GM23338 (cell line): Measurements from ENCODE around the gene LAD1. TPM values are rescaled to one million over a fixed set of nuclear protein-coding genes. Genes with fewer than 3 reads are reported as not detected.

Experiments used
- ATAC-seq: fragments of 200-7000 bp; cut with Tn5 transposase; 3 replicates; pipeline ENCODE4 v1.9.1; 2020
- DNase-seq: peaks from one replicate; pipeline ENCODE4 v3.0.0-alpha.2; 2015; ENCODE audit warnings: low spot score
- H2AFZ ChIP-seq: fragments of 200-600 bp; sonication (generic); 2 replicates; pipeline ENCODE4 v1.8.0; 2016; ENCODE audit warnings: antibody characterized with exemption, mild to moderate bottlenecking, moderate library complexity
- H3F3A ChIP-seq: fragments of 200-600 bp; sonication (generic); replicated peaks from 2 replicates; pipeline ENCODE4 v1.8.0; 2017; ENCODE audit warnings: antibody characterized with exemption, mixed run types, low read depth
- H3K27ac ChIP-seq: fragments of 200-600 bp; sonication (generic); 2 replicates; pipeline ENCODE4 v1.6.1; 2016; ENCODE audit warnings: low read depth
- H3K27me3 ChIP-seq: fragments of 200-600 bp; sonication (generic); 2 replicates; pipeline ENCODE4 v1.8.0; 2016; ENCODE audit warnings: mild to moderate bottlenecking, mixed run types, moderate library complexity; ENCODE audit not compliant: insufficient read depth
- H3K36me3 ChIP-seq: fragments of 200-600 bp; sonication (generic); 2 replicates; pipeline ENCODE4 v1.8.0; 2016; ENCODE audit warnings: mild to moderate bottlenecking; ENCODE audit not compliant: insufficient read depth
- H3K4me1 ChIP-seq: fragments of 200-600 bp; sonication (generic); 2 replicates; pipeline ENCODE4 v1.8.0; 2016; ENCODE audit warnings: mild to moderate bottlenecking, moderate library complexity; ENCODE audit not compliant: insufficient read depth
- H3K4me2 ChIP-seq: fragments of 200-600 bp; sonication (generic); 2 replicates; pipeline ENCODE4 v1.7.1; 2017; ENCODE audit warnings: mixed run types
- H3K4me3 ChIP-seq: fragments of 200-600 bp; sonication (generic); 2 replicates; pipeline ENCODE4 v1.6.1; 2016; ENCODE audit warnings: mixed run types
- H3K79me2 ChIP-seq: fragments of 200-600 bp; sonication (generic); replicated peaks from 2 replicates; pipeline ENCODE4 v1.8.0; 2017; ENCODE audit warnings: mild to moderate bottlenecking; ENCODE audit not compliant: insufficient read depth
- H3K9me2 ChIP-seq: fragments of 200-600 bp; sonication (generic); 2 replicates; pipeline ENCODE4 v1.8.0; 2017; ENCODE audit not compliant: insufficient read depth
- H4K20me1 ChIP-seq: fragments of 200-600 bp; sonication (generic); replicated peaks from 2 replicates; pipeline ENCODE4 v1.8.0; 2017; ENCODE audit warnings: mild to moderate bottlenecking; ENCODE audit not compliant: insufficient read depth
- H3K27ac Mint-ChIP-seq: 2 replicates; pipeline ENCODE4 v1.8.0; 2020; ENCODE audit warnings: inconsistent platforms, mild to moderate bottlenecking, moderate library complexity, mixed read lengths
- H3K27me3 Mint-ChIP-seq: 3 replicates; pipeline ENCODE4 v1.8.0; 2022; ENCODE audit warnings: low read depth, mild to moderate bottlenecking, moderate library complexity, mixed read lengths, inconsistent platforms; ENCODE audit not compliant: insufficient read depth, poor library complexity
- H3K36me3 Mint-ChIP-seq: 3 replicates; pipeline ENCODE4 v1.8.0; 2021; ENCODE audit warnings: low read depth, mild to moderate bottlenecking, inconsistent platforms, moderate library complexity, mixed read lengths
- H3K4me1 Mint-ChIP-seq: 3 replicates; pipeline ENCODE4 v1.8.0; 2020; ENCODE audit warnings: mild to moderate bottlenecking, inconsistent platforms, mixed read lengths
- H3K4me3 Mint-ChIP-seq: 3 replicates; pipeline ENCODE4 v1.8.0; 2021; ENCODE audit warnings: moderate library complexity, mild to moderate bottlenecking, inconsistent platforms, mixed read lengths
- H3K9me3 Mint-ChIP-seq: 3 replicates; pipeline ENCODE4 v1.8.0; 2020; ENCODE audit warnings: moderate library complexity, mild to moderate bottlenecking, inconsistent platforms, mixed read lengths
- CREB1 ChIP-seq: fragments of 250-450 bp; sonication (Bioruptor Pico); IDR thresholded peaks from 2 replicates; pipeline ENCODE4 v1.5.0; 2020; ENCODE audit warnings: low read depth, mild to moderate bottlenecking, moderate library complexity
- EZH2 ChIP-seq: fragments of 200-600 bp; sonication (generic); IDR thresholded peaks from one replicate; pipeline ENCODE4 v1.8.0; 2017; ENCODE audit warnings: antibody characterized with exemption, mild to moderate bottlenecking, low read depth; ENCODE audit not compliant: unreplicated experiment
- EZH2phosphoT487 ChIP-seq: fragments of 200-600 bp; sonication (generic); IDR thresholded peaks from one replicate; pipeline ENCODE4 v1.8.1; 2018; ENCODE audit warnings: antibody characterized with exemption; ENCODE audit not compliant: unreplicated experiment
- JUNB ChIP-seq: IDR thresholded peaks from one replicate; pipeline ENCODE4 v1.6.1; 2016; ENCODE audit warnings: antibody characterized with exemption; ENCODE audit not compliant: unreplicated experiment
- NANOG ChIP-seq: IDR thresholded peaks from 2 replicates; pipeline ENCODE4 v1.6.1; 2016; ENCODE audit warnings: antibody characterized with exemption, borderline replicate concordance
- POLR2AphosphoS5 ChIP-seq: IDR thresholded peaks from 2 replicates; pipeline ENCODE4 v1.6.1; 2016; ENCODE audit warnings: antibody characterized with exemption, low read depth
- REST ChIP-seq: IDR thresholded peaks from one replicate; pipeline ENCODE4 v1.6.1; 2018; ENCODE audit warnings: antibody characterized with exemption; ENCODE audit not compliant: unreplicated experiment
- STAT1 ChIP-seq: IDR thresholded peaks from one replicate; pipeline ENCODE4 v1.6.1; 2016; ENCODE audit warnings: antibody characterized with exemption; ENCODE audit not compliant: unreplicated experiment
- ZNF331 ChIP-seq: fragments of 250-450 bp; sonication (Bioruptor Pico); IDR thresholded peaks from 2 replicates; pipeline ENCODE4 v1.5.0; 2020; ENCODE audit warnings: low read depth, mild to moderate bottlenecking, moderate library complexity
- ZNF462 ChIP-seq: fragments of 250-450 bp; sonication (Bioruptor Pico); IDR thresholded peaks from 2 replicates; pipeline ENCODE4 v1.5.0; 2020; ENCODE audit warnings: mild to moderate bottlenecking, moderate library complexity
- polyA plus RNA-seq: library from polyadenylated mRNA; unstranded; fragments of >200 nt; fragmentation: Nextera tagmentation; extraction: Ambion mirVana; gene quantifications from 2 replicates; pipeline ENCODE4 v1.2.1, GENCODE V29; 2016
- total RNA-seq: library from RNA; depleted of rRNA; stranded (reverse); fragments of >200 nt; shearing (Covaris generic); gene quantifications from 2 replicates; pipeline ENCODE4 v1.2.3, GENCODE V29; 2014
- TF ChIP-seq, protein P1 (sequence below): IDR thresholded peaks from 2 replicates; pipeline ENCODE4 v1.6.1; 2016; ENCODE audit warnings: antibody characterized with exemption
- TF ChIP-seq, protein P2 (sequence below), 2 experiments: fragments of 200-600 bp in 1 of 2; sonication (generic) in 1 of 2; conservative IDR thresholded peaks; 2 replicates each; pipeline versions ENCODE4 v1.5.1 to v1.6.1; 2016 to 2017; ENCODE audit warnings: antibody characterized with exemption in 2 of 2, low read depth in 2 of 2, mild to moderate bottlenecking in 2 of 2, moderate library complexity in 1 of 2

LAD1 gene
- total and polyA plus RNA-seq, 2 experiments from 2014 or later, result 17.6 to 18.9 TPM

- TF ChIP-seq EZH2, result no peak
- TF ChIP-seq CREB1 (CRISPR knock-in tag), result no peak
- no peak for TF ChIP-seq JUNB
Measured at GRCh38 chr1:201345081-201345355, 54.1 kb downstream of the LAD1 start (continued).

- Histone ChIP-seq H3K79me2 (no peaks in the 10 kb centered on the region), H4K20me1 (no peaks in the 10 kb centered on the region), H3K4me2 (no peak overlapping the region), H3K36me3 (no peaks in the 10 kb centered on the region; the same call in 1 of the 2 replicates), H3K4me3 (no peak overlapping the region), H3K4me1 (peaks cover 19% of the 10 kb centered on the region), H3K9me2 (peaks cover 6% of the 10 kb centered on the region; the same call in 1 of the 2 replicates), H3K27ac (no peak overlapping the region), H3K27me3 (no peaks in the 10 kb centered on the region), H2AFZ (no peak overlapping the region), H3F3A (peaks cover 4% of the 10 kb centered on the region; the same call in 1 of the 2 replicates)
- Mint-ChIP-seq H3K36me3 (no peaks in the 10 kb centered on the region), H3K9me3 (peaks cover 7% of the 10 kb centered on the region; the same call in 2 of the 3 replicates), H3K4me1 (peaks cover 32% of the 10 kb centered on the region), H3K27me3 (peaks cover 9% of the 10 kb centered on the region), H3K27ac (no peak overlapping the region), H3K4me3 (no peak overlapping the region)
- no peak for DNase-seq
- ATAC-seq, result no peak
- TF ChIP-seq, protein P1, sequence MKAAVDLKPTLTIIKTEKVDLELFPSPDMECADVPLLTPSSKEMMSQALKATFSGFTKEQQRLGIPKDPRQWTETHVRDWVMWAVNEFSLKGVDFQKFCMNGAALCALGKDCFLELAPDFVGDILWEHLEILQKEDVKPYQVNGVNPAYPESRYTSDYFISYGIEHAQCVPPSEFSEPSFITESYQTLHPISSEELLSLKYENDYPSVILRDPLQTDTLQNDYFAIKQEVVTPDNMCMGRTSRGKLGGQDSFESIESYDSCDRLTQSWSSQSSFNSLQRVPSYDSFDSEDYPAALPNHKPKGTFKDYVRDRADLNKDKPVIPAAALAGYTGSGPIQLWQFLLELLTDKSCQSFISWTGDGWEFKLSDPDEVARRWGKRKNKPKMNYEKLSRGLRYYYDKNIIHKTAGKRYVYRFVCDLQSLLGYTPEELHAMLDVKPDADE, result no peak
- TF ChIP-seq NANOG (no peak), EZH2phosphoT487 (no peak), ZNF331 (CRISPR knock-in tag) (no peak), JUNB (no peak), POLR2AphosphoS5 (no peak), REST (no peak), ZNF462 (CRISPR knock-in tag) (no peak), CREB1 (CRISPR knock-in tag) (no peak), STAT1 (no peak)
- TF ChIP-seq, protein P2, sequence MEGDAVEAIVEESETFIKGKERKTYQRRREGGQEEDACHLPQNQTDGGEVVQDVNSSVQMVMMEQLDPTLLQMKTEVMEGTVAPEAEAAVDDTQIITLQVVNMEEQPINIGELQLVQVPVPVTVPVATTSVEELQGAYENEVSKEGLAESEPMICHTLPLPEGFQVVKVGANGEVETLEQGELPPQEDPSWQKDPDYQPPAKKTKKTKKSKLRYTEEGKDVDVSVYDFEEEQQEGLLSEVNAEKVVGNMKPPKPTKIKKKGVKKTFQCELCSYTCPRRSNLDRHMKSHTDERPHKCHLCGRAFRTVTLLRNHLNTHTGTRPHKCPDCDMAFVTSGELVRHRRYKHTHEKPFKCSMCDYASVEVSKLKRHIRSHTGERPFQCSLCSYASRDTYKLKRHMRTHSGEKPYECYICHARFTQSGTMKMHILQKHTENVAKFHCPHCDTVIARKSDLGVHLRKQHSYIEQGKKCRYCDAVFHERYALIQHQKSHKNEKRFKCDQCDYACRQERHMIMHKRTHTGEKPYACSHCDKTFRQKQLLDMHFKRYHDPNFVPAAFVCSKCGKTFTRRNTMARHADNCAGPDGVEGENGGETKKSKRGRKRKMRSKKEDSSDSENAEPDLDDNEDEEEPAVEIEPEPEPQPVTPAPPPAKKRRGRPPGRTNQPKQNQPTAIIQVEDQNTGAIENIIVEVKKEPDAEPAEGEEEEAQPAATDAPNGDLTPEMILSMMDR (conservative IDR thresholded peaks at IDR 0.05; ENCODE audit: low read depth in 2 of 2), result no peak
Measured at GRCh38 chr1:201344206-201345080, 54.7 kb downstream of the LAD1 start.
